Activated CD4-positive, alpha-beta T cell treated with anti-CD3 and anti-CD28 coated beads, Interleukin-2, amount 10 ng/mL, durations not matched to agents 7 days and 5 days (primary cell): ENCODE data around the gene SH3GL3. TPM values are rescaled to one million over a fixed set of nuclear protein-coding genes. Genes with fewer than 3 reads are reported as not detected.

Source experiments
- CTCF ChIA-PET: fragments of 350-600 bp; sonication (Branson Sonifier 250); formaldehyde crosslinking; loops from one replicate; lab custom pipeline; 2021; ENCODE audit warnings: antibody characterized with exemption; lab: Charles Lee
- POLR2A ChIA-PET: fragments of 350-600 bp; sonication (Branson Sonifier 250); formaldehyde crosslinking; loops from one replicate; lab custom pipeline; 2021; ENCODE audit warnings: antibody characterized with exemption; lab: Charles Lee
- DNase-seq: peaks from one replicate; pipeline ENCODE4 v3.0.0-alpha.2; 2020
- H3K27ac Mint-ChIP-seq: one replicate; pipeline ENCODE4 v1.8.0; 2021; ENCODE audit warnings: mild to moderate bottlenecking, moderate library complexity, mixed read lengths
- H3K27me3 Mint-ChIP-seq: one replicate; pipeline ENCODE4 v1.8.0; 2021; ENCODE audit warnings: mixed read lengths
- H3K36me3 Mint-ChIP-seq: one replicate; pipeline ENCODE4 v1.8.0; 2021; ENCODE audit warnings: low read depth, mixed read lengths
- H3K4me1 Mint-ChIP-seq: one replicate; pipeline ENCODE4 v1.8.0; 2021; ENCODE audit warnings: mixed read lengths
- H3K4me3 Mint-ChIP-seq: one replicate; pipeline ENCODE4 v1.8.0; 2021; ENCODE audit warnings: mild to moderate bottlenecking, moderate library complexity, mixed read lengths
- H3K9me3 Mint-ChIP-seq: one replicate; pipeline ENCODE4 v1.8.0; 2021; ENCODE audit warnings: mixed read lengths
- total RNA-seq, 2 experiments: library from RNA; stranded (reverse); gene quantifications; one replicate each; pipeline ENCODE4 v1.2.3, GENCODE V29; 2021

SH3GL3 gene
- total RNA-seq, 2 experiments from 2014 or later = not detected

- POLR2A ChIA-PET = no interaction called here
- peaks cover 7% of the 10 kb centered on the region for H3K27me3 Mint-ChIP-seq
- H3K4me1 Mint-ChIP-seq = no peaks in the 10 kb centered on the region
- no peak for DNase-seq
- CTCF ChIA-PET = no interaction called here
- H3K36me3 Mint-ChIP-seq = no peaks in the 10 kb centered on the region
- no peak overlapping the region for H3K27ac Mint-ChIP-seq
- H3K4me3 Mint-ChIP-seq = no peak overlapping the region
- H3K9me3 Mint-ChIP-seq = no peaks in the 10 kb centered on the region
Observed at GRCh38 chr15:83472797-83473196, 25.7 kb downstream of the SH3GL3 start.

DNA sequence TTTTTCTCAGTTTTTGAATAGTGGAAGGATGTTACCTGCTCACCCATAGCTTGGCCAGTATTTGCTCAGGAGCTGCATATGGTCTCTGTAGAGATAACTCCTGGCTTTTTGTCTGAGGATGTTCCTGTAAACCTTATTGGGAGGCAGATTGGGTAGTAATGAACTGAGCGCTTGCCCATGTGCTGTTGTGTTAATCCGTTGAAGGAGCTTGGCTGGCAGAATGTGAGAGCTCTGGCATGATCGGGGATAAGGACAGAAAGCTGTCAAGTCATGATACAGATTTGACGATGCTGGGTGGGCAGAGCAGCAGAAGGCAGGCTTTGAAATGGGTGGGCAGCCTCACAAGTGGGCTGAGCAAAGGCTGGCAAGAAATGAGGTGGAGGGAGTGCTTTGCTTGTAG, 27.4 kb downstream of the SH3GL3 start:
- CTCF ChIA-PET = interaction anchor here (0.6 kb wide), 1 partner anchor 651 kb away, joined by 3 read pairs; no protein-coding TSS in a partner anchor
- Mint-ChIP-seq H3K36me3 (no peaks in the 10 kb centered on the region), H3K27ac (no peak overlapping the region), H3K9me3 (no peaks in the 10 kb centered on the region), H3K27me3 (peaks cover 9% of the 10 kb centered on the region), H3K4me1 (no peaks in the 10 kb centered on the region), H3K4me3 (no peak overlapping the region)
- no peak for DNase-seq
- POLR2A ChIA-PET = no interaction called here

- DNase-seq = no peak
- Mint-ChIP-seq H3K27me3 (peaks cover 5% of the 10 kb centered on the region), H3K9me3 (no peaks in the 10 kb centered on the region), H3K4me3 (no peak overlapping the region), H3K36me3 (no peaks in the 10 kb centered on the region), H3K27ac (no peak overlapping the region), H3K4me1 (no peaks in the 10 kb centered on the region)
- ChIA-PET POLR2A (no interaction called here), CTCF (interaction anchor here (0.6 kb wide), 1 partner anchor 652 kb away, joined by 3 read pairs; no protein-coding TSS in a partner anchor)
Observed at GRCh38 chr15:83475551-83475950, 28.4 kb downstream of the SH3GL3 start.

DNA sequence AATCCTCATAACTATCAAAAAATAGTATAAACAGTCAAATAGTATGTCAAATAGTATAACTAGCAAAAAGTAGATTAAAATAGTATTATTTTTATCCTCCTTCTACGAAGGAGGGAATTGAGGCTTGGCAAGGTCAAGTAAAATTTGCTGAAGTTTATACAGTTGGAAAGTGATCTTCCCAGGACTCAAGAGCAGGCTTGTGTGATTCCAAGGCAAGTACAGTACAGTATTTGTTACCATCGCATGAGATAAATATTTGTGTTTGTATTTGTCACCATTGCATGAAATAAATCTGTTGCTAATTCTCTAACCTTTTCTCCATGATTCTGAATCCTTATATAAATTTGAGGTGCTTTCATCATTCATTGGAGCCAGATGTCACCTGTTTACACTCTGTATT, 28.9 kb downstream of the SH3GL3 start:
- POLR2A ChIA-PET = no interaction called here
- CTCF ChIA-PET = no interaction called here
- Mint-ChIP-seq H3K36me3 (no peaks in the 10 kb centered on the region), H3K4me3 (no peak overlapping the region), H3K4me1 (no peaks in the 10 kb centered on the region), H3K9me3 (no peaks in the 10 kb centered on the region), H3K27ac (no peak overlapping the region), H3K27me3 (peaks cover 5% of the 10 kb centered on the region)
- DNase-seq = no peak

- no peak overlapping the region for H3K27ac Mint-ChIP-seq
- H3K36me3 Mint-ChIP-seq = no peaks in the 10 kb centered on the region
- ChIA-PET POLR2A (no interaction called here), CTCF (interaction anchor here (0.6 kb wide), 1 partner anchor 293 kb away, joined by 6 read pairs; no protein-coding TSS in a partner anchor)
- H3K27me3 Mint-ChIP-seq = peaks cover 5% of the 10 kb centered on the region
- no peak overlapping the region for H3K4me3 Mint-ChIP-seq
- no peaks in the 10 kb centered on the region for H3K9me3 Mint-ChIP-seq
- no peak for DNase-seq
- no peaks in the 10 kb centered on the region for H3K4me1 Mint-ChIP-seq
Observed at GRCh38 chr15:83476708-83477107, 29.6 kb downstream of the SH3GL3 start.

DNA sequence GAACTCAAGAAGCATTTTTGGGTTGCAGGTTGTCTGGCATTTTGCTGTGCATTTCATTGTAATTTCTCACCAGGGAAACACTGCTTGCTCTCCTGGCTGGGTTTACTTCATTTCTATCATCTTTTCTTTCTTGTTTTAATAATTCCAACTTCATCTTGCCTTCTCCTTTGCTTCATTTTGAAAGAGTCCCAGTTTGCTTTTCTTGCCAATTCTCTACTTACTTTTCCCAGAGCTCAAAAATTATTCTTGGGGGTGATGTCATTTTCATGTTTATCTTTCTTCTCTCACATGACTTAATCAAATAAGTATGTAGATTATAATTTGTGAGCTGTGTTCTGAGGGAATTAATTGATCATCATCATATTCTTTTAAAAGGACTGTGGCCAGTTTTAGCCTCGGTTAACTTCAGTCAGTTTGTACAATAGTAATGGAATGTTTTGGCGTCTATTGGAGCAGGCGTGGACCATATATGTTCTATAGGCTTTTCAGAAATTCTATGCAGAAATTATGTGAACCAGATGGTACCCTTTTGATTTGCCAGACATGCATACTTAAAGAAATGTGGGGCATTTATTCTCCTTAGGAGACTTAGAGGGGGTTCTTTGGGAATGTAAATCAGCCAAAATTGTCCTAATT, 30.1 kb downstream of the SH3GL3 start:
- POLR2A ChIA-PET = no interaction called here
- no peak overlapping the region for H3K4me3 Mint-ChIP-seq
- no peaks in the 10 kb centered on the region for H3K36me3 Mint-ChIP-seq
- H3K27me3 Mint-ChIP-seq = peaks cover 5% of the 10 kb centered on the region
- CTCF ChIA-PET = interaction anchor here (0.6 kb wide), 1 partner anchor 292 kb away, joined by 6 read pairs; no protein-coding TSS in a partner anchor
- no peaks in the 10 kb centered on the region for H3K4me1 Mint-ChIP-seq
- no peak for DNase-seq
- no peaks in the 10 kb centered on the region for H3K9me3 Mint-ChIP-seq
- no peak overlapping the region for H3K27ac Mint-ChIP-seq

- Mint-ChIP-seq H3K4me1 (no peaks in the 10 kb centered on the region), H3K36me3 (no peaks in the 10 kb centered on the region), H3K27ac (no peak overlapping the region), H3K27me3 (peaks cover 2% of the 10 kb centered on the region), H3K9me3 (no peaks in the 10 kb centered on the region), H3K4me3 (no peak overlapping the region)
- ChIA-PET CTCF (no interaction called here), POLR2A (no interaction called here)
- no peak for DNase-seq
Observed at GRCh38 chr15:83477808-83478537, 30.8 kb downstream of the SH3GL3 start.

DNA sequence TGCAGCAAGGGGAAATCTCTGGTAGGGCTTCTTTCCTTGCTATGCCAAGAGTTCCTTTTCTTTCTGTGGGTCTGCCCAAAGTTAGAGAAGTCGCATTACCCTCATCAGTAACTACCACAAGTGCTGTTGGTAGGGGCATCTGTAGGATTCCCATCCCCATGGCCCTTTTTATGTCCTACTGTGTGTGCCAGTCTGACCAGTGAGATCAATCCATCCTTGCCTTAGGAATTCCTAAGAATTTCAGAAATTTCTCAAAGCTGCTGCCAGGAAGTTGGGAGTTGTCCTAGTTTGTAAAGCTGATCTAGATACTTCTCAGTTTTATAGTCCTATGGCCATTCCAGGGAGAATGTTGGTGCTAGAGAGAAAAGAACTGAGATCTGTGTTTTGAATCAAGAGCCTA, 36.5 kb downstream of the SH3GL3 start:
- ChIA-PET POLR2A (no interaction called here), CTCF (no interaction called here)
- H3K27ac Mint-ChIP-seq = no peak overlapping the region
- H3K27me3 Mint-ChIP-seq = no peaks in the 10 kb centered on the region
- no peak for DNase-seq
- peaks cover 9% of the 10 kb centered on the region for H3K9me3 Mint-ChIP-seq
- H3K36me3 Mint-ChIP-seq = no peaks in the 10 kb centered on the region
- H3K4me1 Mint-ChIP-seq = no peaks in the 10 kb centered on the region
- no peak overlapping the region for H3K4me3 Mint-ChIP-seq

DNA sequence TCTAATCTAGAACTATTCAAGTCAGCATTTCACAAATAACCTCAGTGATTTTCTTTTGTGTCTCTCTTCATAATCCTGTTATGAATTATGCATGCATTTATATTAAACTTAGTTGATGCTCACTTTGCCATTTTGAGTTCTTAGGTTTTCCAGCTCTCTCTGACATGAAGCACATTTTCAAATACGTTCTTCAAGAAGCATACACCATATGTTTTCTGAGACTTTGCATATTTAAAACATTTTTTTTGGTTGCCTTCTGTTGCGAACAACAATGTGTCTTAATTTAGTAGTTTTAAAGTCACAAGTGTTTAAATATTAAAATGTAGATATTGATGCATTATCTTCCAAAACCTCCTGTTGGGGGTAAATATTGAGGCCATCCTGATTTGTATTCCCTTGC, 37.5 kb downstream of the SH3GL3 start:
- no peak overlapping the region for H3K27ac Mint-ChIP-seq
- peaks cover 9% of the 10 kb centered on the region for H3K9me3 Mint-ChIP-seq
- DNase-seq = no peak
- H3K36me3 Mint-ChIP-seq = no peaks in the 10 kb centered on the region
- CTCF ChIA-PET = no interaction called here
- POLR2A ChIA-PET = no interaction called here
- no peak overlapping the region for H3K4me3 Mint-ChIP-seq
- H3K4me1 Mint-ChIP-seq = no peaks in the 10 kb centered on the region
- H3K27me3 Mint-ChIP-seq = no peaks in the 10 kb centered on the region

DNA sequence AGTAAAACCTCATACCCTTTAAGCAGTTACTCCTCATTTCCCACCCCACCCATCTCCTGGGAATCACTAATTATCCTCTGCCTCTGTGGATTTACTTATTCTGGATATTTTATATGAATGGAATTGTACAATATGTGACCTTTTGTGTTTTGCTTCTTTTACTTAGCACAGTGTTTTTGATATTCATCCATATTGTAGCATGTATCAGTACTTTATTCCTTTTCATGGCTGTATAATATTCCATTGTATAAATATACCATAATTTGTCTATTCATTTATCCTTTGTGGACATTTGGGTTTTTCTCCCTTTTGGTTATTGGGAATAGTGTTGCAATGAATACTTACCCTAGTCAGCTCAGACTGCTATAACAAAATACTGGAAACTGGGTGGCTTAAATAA, 39.2 kb downstream of the SH3GL3 start:
- DNase-seq = no peak
- H3K36me3 Mint-ChIP-seq = no peaks in the 10 kb centered on the region
- CTCF ChIA-PET = no interaction called here
- no peaks in the 10 kb centered on the region for H3K4me1 Mint-ChIP-seq
- H3K9me3 Mint-ChIP-seq = peaks cover 9% of the 10 kb centered on the region
- H3K4me3 Mint-ChIP-seq = no peak overlapping the region
- no peaks in the 10 kb centered on the region for H3K27me3 Mint-ChIP-seq
- no peak overlapping the region for H3K27ac Mint-ChIP-seq
- POLR2A ChIA-PET = no interaction called here

GRCh38 chr15:83487519-83487918, 40.4 kb downstream of the SH3GL3 start:
- Mint-ChIP-seq H3K4me1 (no peaks in the 10 kb centered on the region), H3K9me3 (peaks cover 9% of the 10 kb centered on the region), H3K4me3 (no peak overlapping the region), H3K36me3 (no peaks in the 10 kb centered on the region), H3K27ac (no peak overlapping the region), H3K27me3 (no peaks in the 10 kb centered on the region)
- DNase-seq = no peak
- ChIA-PET POLR2A (no interaction called here), CTCF (no interaction called here)

DNA sequence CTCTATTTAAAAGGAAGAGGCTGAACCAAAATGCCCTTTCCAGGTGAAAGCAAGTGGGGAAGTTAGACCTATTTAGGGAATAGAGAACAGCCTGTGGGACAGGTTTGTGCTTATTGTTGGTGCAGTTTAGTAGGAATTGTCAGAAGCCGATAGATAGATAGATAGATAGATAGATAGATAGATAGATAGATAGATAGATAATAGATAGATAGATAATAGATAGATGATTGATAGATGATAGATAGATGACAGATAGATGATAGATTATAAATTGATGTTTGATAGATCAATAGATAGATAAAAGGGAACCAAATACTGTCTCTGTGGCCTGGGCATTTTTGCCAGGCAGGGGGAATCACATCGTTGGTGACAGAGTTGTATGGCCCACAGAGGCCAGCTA, 42.5 kb downstream of the SH3GL3 start:
- H3K4me1 Mint-ChIP-seq = no peaks in the 10 kb centered on the region
- no peak overlapping the region for H3K4me3 Mint-ChIP-seq
- no peaks in the 10 kb centered on the region for H3K36me3 Mint-ChIP-seq
- H3K27me3 Mint-ChIP-seq = no peaks in the 10 kb centered on the region
- DNase-seq = no peak
- ChIA-PET CTCF (no interaction called here), POLR2A (no interaction called here)
- peaks cover 9% of the 10 kb centered on the region for H3K9me3 Mint-ChIP-seq
- no peak overlapping the region for H3K27ac Mint-ChIP-seq

DNA sequence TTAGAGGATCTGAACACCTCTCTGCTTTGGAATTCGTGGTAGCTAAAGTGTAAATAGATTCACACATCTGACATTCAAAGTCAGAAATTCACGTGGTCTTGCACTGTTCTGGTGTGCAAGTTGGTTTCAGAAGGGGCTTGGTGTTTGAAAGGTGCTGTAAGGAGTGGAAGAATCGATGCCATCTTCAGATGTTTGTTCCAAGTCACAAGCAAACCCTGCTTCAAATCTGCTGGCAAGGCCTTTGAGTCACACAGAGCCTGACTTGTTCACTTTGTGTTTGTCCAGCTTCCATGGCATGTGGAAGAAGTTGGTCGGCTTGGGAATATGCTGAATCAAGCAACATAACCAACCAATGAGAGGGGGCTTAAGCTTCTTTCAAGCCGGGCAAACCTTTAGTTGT, 44.3 kb downstream of the SH3GL3 start:
- no peaks in the 10 kb centered on the region for H3K27me3 Mint-ChIP-seq
- no peak for DNase-seq
- no peak overlapping the region for H3K27ac Mint-ChIP-seq
- ChIA-PET POLR2A (no interaction called here), CTCF (no interaction called here)
- no peak overlapping the region for H3K4me3 Mint-ChIP-seq
- H3K4me1 Mint-ChIP-seq = no peaks in the 10 kb centered on the region
- H3K9me3 Mint-ChIP-seq = peaks cover 5% of the 10 kb centered on the region
- H3K36me3 Mint-ChIP-seq = no peaks in the 10 kb centered on the region
